ENCODE measurements around the gene HACD4.

Gene HACD4

GRCh38 chr9:21060919-21061561, 29.6 kb upstream of the HACD4 start:
- DNase-seq (ENCODE audit: low read depth), result no peak
- no peak for TF ChIP-seq CTCF (conservative IDR thresholded peaks at IDR 0.05; ENCODE audit: low read depth, low read length)
- H3K4me3 ChIP-seq (ENCODE audit: low read length), result no peak overlapping the region

GRCh38 chr9:21056931-21057330, 25.5 kb upstream of the HACD4 start:
- TF ChIP-seq CTCF (conservative IDR thresholded peaks at IDR 0.05; ENCODE audit: low read depth, low read length), result no peak
- no peak overlapping the region for H3K4me3 ChIP-seq (ENCODE audit: low read length)
- peak; percentile 5 for DNase-seq (ENCODE audit: low read depth)

- no peak for TF ChIP-seq CTCF (conservative IDR thresholded peaks at IDR 0.05; ENCODE audit: low read depth, low read length)
- H3K4me3 ChIP-seq (ENCODE audit: low read length), result no peak overlapping the region
- no peak for DNase-seq (ENCODE audit: low read depth)
These were observed 22.4 kb upstream of the HACD4 start for GRCh38 chr9:21053851-21054250.

GRCh38 chr9:21047281-21047691, 15.8 kb upstream of the HACD4 start:
- no peak for TF ChIP-seq CTCF (conservative IDR thresholded peaks at IDR 0.05; ENCODE audit: low read depth, low read length)
- no peak overlapping the region for H3K4me3 ChIP-seq (ENCODE audit: low read length)
- DNase-seq (ENCODE audit: low read depth), result no peak

- no peak overlapping the region for H3K4me3 ChIP-seq (ENCODE audit: low read length)
- no peak for DNase-seq (ENCODE audit: low read depth)
- no peak for TF ChIP-seq CTCF (conservative IDR thresholded peaks at IDR 0.05; ENCODE audit: low read depth, low read length)
These were observed 12.4 kb upstream of the HACD4 start for GRCh38 chr9:21043841-21044240.

GRCh38 chr9:21042466-21042865, 11.0 kb upstream of the HACD4 start:
- DNase-seq (ENCODE audit: low read depth), result no peak
- no peak overlapping the region for H3K4me3 ChIP-seq (ENCODE audit: low read length)
- TF ChIP-seq CTCF (conservative IDR thresholded peaks at IDR 0.05; ENCODE audit: low read depth, low read length), result no peak

- no peak overlapping the region for H3K4me3 ChIP-seq (ENCODE audit: low read length)
- DNase-seq (ENCODE audit: low read depth), result no peak
- no peak for TF ChIP-seq CTCF (conservative IDR thresholded peaks at IDR 0.05; ENCODE audit: low read depth, low read length)
These were observed 7.9 kb upstream of the HACD4 start for GRCh38 chr9:21039302-21039701.

All from retinal pigment epithelial cell (primary cell).